Activated T-helper 9 cell treated with anti-CD3 and anti-CD28 coated beads, Interleukin-2, amount 50 U/mL, for 16 hours (primary cell): ENCODE measurements around the gene LASP1NB.

Experiments
- DNase-seq: peaks from one replicate; pipeline ENCODE4 v3.0.0-alpha.2; 2020; ENCODE audit warnings: low read depth

Gene LASP1NB

DNA sequence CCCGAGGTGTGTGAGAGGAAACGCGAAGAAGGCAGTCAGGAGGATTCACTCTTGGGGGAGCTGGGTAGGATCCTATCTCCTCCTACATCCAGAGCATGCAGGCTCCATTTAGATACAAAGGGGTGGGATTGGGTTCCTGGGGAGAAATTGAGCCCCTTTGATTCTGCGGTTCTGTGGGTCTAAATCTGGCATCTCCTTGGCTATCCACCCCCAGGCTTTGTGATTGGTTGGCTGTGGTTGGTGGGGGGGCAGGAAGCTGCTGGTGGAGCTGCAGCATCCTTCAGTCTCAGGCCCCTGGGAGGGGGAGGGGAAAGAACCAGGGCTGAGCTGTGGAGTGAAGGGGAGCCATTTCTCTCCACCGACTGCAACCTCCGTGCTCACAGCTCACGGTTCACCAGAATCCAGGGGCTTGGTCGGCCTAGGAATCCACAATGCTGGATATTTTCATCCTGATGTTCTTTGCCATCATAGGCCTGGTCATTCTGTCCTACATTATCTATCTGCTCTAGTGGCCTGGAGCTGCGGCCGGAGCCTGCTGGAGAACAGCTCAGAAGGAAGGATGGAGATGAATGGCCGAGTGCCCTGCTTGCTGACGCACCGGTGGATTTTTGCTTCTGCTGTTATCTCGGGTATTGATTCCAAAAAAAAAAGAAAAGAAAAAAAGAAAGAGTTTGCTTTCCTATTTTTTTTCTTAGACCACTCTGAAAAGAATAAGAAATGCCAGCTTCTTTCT lies at the start of gene LASP1NB:
Gene LASP1NB, plus strand, starts transcription at position 352 of the 733 bp plus-strand sequence.
- DNase-seq: no peak

DNA sequence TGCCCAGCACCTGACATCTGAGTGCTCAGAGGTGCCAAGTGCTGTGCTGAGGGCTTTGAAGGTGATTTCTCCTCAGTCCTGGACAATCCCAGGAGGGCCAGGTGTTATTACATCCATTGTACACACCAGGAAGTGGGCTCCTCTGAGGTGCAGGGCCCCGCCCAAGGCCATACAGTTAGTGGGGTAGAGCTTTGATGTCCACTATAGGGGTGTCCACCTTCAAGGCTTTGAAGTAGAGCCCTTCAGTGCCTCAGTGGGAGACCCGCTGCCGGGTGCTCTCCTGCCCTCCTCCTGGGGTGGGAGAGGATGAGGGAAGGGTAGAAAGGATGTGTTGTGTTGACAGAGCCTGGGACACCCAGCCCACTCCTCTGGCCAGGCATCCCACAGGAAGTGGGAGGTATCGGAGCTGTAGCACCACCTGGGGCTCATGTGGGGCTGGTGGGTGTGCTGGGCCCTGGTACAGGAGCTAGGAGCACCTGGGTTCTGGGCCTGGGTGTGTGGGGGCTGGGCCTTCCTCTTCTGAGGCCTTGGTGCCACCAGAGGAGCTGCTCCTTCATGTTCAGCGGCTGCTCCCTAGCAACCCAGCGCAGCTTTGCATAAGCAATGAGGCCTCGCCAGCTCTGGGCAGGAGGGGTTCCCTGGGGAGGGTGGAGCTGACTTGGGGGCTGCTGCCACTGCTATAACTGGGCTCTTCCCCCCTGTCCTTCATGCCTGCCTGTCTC lies 48.1 kb upstream of the LASP1NB start:
- DNase-seq: no peak

DNA sequence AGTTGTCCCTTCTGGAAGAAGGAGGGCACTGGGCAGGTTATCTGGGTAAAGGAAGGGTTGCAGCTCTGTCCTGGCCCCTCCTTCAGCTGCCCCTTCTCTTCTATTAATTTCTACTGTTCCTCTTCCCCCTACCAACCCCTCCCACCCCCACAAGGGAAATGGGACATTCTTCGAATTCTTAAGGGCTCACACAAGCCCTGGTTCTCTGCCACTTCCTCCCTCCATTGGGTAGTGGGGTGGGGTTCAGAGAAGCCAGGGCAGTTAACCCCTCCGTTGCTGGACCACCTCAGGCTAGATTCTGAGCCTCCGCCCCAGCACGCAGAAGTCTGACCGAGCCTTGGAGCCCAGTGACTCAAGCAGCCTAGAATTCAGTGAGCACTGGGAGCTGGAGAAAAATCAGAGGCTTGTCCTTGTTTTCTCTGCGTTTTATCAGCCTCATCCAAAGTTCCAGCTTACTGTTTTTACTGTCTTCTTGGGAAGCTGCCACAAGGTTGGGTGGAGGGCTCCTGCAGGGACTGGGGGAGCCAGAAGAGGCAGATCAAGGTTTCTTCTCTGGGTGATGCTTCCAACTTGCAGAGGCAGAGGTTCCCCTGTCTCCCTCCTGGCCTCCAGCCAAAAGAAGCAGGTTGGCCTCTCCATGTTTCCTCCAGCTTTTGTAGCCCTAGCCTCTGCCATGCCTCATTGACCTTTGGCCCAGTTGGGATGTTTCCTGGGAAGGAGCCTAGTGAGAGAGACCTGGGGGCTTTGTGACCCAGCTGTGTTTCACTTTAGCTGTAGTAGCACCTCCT lies 45.3 kb upstream of the LASP1NB start:
- DNase-seq: no peak

DNA sequence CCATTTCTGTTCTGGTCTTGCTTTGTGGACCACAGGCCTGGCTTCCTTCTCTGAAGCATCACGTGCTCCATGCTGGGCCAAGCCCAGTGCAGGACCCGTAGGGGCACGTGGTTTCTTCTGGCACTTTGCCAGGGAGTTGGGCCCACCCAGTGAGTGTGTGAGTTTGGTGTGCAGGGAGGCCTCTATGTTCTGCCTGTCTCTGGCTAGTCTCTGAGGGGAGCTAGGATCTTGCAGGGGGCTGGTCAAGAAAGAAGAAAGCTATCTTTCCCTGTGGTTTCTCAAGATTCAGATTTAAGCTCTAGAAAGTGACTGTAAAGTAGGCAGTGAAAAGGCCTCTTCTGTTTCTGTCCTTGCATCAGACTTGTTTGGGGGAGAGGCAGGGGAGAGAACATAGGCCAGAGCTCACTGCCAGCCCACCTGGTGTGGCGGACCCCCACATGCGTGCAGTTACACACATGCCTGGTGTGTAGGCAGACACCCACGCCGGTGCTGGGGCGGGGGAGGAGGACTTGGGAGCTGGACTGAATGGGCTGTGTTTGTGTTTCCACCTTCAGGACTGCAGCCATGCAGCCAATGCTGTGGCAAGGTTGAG lies 43.7 kb upstream of the LASP1NB start:
- no peak for DNase-seq

DNA sequence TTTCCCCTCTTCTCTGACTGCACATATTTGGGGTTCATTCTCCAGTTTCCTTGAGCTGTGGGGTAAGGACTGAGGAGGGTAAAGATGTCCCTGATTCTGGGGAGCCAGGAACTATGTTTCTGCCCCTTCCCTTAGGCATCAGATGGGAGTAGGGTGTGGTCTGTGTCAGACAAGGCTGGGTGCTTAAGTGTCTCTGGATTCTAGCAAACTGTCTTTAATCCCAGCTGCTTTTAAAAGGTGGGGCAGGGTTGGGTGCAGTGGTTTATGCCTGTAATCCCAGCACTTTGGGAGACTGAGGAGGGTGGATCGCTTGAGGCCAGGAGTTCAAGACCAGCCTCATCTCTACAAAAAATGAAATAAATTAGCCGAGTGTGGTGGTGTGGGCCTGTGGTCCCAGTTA lies 42.5 kb upstream of the LASP1NB start:
- no peak for DNase-seq

DNA sequence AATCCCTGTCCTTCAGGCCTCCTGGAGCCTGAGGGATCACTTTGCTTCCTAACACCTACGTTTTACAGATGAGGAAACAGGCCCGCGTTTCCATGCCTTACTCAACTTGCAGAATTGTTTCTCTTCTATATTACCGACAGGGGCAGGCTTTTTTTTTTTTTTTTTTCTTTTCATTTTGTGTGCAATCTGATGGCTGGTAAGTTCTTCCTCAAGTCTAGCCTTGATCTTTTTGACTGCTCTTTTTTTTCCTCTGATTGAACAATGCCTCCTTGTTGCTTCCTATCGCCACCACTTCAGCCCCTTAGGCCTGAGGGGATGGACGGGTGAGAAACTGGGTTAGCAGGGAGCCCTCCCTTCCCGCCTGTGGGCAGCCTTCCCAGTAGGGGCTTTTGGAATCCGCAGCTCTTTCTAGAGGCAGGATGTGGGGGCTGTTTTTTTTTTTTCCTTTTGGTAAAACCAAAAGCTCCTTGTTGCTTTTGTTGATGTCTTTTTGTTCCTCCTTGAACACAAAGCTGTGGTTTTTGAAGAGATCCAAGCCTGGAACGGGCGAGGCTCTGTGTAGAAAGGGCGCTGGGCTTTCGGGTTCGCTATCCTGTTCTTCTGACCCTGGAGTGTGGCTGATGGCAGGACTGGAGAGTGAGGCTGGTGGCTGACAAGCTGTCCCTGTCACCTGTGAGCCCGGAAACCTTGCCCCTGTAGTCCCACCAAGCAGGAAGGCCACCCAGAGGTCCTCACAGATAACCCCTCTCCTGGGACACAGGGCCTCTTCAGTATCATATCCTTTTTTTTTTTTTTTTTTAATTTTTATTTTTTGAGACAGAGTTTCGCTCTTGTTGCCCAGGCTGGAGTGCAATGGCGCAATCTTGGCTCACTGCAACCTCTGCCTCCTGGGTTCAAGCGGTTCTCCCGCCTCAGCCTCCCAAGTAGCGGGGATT lies 41.6 kb upstream of the LASP1NB start:
- no peak for DNase-seq

DNA sequence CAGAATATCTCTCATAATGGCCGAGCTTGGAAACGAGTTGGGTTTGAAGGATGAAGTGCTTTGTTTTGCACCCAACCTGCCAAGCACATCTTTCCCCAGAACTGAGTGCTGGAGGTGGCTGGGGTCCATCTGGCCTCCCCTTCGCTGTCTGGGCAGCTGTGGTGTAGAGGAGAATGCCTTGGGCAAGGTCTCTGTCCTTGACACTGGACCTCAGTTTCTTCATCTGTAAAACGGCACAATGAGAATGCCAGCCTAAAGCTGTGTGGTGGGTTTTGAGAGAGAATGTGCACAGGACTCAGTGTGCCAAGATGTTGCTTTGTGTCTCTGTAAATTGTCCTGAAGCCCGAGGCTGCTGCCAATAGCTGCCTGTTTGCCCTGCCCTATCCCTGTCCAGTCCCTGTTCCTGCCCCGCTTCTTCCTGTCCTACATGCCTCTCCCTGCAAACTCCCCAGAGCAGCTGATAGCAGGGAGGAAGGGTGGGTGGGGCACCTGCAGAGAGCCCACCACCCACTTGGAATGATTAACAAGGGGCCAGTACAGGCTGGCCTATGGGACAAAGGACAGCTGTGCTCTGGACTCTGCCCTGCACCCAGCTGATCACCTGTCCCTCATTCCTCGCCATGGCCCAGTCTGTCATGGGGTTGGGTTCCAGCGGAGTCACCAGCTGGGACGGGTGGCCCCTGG lies 40.2 kb upstream of the LASP1NB start:
- DNase-seq: no peak

DNA sequence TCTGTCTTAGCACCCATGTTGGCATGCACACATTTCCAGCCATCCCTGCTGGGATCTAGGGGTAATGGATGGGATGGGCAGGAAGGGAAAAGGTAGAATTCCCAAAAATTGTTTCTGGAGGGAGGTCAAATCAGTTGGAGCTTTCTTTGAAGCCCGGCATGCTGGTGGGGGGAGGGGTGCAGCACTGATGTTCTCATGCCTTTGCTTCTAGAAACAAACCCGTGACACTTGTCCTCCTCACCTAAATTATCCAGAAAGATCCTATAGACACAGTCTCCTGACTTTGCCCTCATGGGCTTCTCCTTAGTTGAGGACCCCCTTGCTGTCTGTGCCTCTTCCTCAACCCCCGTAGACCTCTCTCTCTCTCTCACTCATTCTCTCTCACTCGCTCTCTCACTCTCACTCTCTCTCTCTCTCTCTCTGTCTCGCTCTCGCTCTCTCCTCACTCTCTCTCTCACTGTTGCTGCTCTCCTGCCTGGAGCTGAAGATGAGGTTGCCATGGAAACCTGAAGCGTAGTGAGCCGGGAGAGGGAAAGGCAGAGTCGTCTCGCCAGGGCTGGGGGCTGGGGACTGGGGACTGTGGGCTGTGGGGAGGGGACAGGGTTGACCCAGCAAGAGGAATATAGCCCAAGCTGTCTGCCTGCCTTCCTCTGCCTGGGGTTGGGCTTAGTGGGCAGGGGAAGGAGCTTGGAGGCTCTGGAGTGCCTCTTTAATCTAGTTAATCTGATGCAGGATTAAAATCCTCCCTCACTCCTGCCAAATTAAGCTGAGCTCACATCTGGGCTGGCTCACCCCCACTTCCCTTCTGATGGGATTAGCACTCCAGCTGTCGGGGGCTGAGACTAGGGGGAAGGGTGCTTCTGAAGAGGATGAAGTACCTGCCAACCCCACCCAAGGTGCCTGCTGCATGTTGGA lies 39.4 kb upstream of the LASP1NB start:
- no peak for DNase-seq

DNA sequence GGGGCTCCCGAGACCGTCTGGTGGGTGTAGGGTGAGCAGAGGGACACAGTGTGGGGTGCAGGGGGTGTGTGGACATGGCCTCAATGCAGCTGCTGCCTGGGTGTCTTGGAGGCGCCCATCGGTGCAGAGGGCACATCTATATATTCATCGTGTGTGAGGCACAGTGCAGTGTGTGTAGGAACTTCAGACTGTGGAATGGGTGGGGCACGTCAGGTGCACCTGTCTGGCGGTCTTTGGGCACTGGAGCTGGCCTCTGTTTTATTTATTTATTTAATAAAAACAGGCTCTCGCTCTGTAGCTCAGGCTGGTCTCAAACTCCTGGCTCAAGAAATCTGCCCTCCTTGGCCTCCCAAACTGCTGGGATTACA lies 38.8 kb upstream of the LASP1NB start:
- no peak for DNase-seq

DNA sequence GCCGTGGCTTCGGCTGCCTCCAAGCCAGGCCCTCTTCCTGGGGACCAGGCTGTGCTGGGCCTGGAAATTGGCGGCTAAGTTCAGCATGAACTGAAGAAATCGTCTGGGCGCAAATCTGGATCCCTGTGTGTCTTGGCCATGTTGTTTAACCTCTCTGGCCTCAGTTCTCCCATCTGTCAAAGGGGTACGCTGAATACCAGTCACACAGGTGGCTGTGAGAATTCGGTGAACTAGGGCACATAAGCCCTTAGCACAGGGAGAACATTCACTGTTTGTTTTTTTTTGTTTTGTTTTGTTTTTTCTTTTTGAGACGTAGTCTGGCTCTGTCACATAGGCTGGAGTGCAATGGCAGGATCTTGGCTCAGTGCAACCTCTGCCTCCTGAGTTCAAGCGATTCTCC lies 36.6 kb upstream of the LASP1NB start:
- DNase-seq: no peak

DNA sequence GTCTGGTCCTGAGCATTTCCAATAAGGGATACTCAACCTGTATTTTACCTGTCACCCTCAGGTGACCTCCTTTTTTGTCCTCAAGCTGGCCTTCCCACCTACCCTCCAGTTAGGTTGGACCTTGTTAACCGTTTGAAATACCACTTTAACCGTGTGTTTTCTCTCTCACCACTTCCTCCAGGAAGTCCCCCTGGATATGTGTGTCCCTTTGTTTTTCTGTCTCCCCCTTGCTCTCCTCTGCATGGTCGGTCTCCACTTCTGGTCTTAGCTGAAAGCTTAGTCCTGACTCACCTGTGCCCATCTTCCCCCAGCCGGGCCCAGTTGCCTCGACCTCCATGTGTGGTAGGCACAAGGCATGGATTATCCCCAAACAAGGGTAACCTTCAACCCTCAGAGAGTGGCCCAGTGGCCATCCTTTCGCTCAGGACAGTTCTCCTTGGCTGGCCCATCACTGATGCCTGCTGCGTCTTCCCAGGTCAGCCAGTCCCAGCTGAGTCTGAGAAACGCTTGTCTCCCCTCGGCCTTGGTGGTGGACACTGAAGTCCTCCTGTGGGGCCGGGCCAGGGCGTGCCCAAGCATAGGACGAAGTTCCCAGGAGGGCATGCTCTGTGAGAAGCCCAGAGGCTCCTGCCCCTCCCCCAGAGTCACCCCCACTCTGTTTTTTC lies 35.5 kb upstream of the LASP1NB start:
- DNase-seq: no peak

DNA sequence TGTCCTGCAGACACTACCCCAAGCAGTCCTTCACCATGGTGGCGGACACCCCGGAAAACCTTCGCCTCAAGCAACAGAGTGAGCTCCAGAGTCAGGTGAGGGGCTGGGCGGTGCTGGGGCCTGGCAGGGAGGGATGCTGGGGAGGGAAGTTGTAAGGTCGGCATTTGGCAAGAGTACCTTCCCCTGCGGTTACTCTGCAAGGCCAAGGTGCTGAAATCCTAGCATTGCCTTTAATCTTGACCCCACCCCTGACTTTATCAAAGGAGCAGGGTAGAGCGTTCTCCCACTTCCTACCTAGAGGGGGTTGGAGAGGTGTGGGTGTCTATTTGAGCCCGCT lies 35.0 kb upstream of the LASP1NB start:
- DNase-seq: no peak

DNA sequence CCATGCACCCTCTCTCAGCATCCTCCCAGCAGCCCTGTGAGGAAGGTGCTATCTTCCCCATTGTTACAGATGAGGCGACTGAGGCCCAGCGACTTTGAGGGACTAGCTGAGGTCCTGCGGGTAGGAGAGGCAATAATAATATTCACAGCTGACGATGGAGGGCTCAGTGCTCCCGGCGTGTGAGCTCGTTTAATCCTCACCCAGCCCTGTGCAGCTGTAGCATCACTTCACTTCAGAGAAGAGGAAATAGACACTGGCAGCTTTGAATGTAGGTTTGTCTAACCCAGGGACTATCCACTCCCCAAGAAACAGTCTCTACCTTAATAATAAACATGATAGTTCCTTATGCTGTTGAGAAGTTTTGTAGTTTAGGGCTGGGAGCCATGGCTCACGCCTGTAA lies 34.0 kb upstream of the LASP1NB start:
- DNase-seq: no peak

DNA sequence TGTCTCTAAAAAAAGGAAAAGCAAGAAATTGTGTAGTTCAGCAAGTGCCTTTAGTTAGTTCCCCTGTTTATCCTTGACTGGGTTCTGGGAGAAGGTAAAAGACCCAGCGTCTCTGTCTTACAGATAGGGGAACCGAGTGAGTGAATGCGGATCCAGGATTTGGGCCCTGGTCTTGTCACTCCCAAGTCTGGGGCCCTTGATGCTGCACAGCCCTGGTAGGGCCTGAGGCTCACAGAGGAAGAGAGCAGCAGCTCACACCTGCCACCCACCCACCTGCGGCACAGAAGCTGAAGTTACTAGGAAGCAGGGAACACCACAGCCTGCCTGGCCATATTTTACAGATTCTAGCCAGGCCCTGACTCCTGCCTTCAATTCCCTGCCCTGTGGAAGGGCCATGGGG lies 33.3 kb upstream of the LASP1NB start:
- no peak for DNase-seq

DNA sequence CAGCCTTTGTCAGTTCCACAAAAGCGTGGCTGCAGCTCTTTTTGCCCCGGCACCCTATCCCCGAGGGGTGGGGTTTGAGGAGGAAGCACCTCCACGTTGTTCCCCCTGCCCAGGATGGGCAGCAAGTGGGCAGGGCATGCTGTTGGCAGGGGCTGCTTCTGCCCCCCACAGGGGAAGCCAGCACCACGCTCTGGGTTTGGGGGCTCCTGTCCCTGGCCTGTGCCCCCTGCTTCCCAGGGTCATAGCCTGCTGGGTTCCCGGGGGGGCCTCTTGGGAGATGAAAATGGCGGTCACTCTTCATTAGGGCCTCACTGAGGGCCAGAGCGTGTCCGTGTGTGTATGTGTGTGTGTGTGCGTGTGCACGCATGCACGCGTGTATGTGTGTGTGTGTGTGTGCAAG lies 32.8 kb upstream of the LASP1NB start:
- no peak for DNase-seq

DNA sequence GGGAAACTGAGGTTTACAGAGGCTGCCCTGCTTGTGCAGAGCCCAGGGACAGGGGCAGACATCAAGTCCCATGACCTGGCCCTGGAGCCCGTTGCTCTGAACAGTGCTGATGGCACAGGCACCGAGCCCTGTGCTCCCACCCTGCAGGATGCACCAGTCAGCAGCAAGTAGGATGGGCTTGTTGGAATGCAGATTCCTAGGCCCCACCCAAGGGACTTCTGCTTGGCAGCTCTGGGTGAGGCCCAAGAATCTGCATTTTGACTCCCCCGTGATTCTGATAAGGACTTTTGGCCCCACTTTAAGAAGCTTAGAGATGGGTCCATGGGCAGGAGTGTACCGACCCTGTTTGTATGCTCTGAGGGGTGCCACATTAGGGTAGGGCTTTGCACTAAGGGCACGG lies 32.3 kb upstream of the LASP1NB start:
- no peak for DNase-seq

DNA sequence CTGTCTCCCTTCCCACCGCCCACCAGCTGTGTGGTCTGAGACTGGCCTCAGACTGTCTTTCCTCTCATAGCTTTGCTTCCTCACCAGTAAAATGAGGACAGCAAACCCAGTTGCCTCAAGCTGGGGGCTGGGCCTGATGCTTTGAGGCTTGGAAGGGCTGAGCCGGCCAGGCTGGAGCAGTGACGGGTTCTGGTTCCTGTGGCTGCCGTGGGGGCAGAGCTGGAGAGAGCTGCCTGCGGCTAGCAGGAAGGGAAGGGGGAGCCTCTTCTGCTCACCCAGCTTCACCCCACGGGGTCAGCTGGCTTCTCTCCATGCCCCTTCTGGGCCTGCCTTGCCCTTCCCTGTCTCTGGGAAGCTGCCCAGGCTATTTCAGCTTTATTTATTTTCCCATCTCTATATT lies 31.8 kb upstream of the LASP1NB start:
- DNase-seq: no peak

DNA sequence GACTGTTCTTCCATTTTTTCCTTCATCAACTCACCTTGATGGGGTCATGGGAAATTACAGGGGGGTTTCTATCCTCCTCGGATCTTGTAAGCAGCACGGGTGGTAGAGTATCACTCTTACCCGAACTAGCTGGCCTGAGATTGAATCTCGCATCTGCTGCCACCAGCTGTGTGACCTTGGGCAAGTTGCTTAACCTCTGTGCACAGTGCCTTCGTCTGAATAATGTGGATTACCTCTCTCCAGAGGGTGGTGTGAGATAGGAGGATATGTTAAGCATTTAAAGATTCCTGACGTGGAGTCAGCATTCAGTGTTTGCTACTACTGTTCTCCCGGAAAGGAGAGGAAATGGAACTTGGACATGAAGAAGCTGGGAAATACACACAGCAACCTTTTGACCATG lies 31.1 kb upstream of the LASP1NB start:
- DNase-seq: no peak

DNA sequence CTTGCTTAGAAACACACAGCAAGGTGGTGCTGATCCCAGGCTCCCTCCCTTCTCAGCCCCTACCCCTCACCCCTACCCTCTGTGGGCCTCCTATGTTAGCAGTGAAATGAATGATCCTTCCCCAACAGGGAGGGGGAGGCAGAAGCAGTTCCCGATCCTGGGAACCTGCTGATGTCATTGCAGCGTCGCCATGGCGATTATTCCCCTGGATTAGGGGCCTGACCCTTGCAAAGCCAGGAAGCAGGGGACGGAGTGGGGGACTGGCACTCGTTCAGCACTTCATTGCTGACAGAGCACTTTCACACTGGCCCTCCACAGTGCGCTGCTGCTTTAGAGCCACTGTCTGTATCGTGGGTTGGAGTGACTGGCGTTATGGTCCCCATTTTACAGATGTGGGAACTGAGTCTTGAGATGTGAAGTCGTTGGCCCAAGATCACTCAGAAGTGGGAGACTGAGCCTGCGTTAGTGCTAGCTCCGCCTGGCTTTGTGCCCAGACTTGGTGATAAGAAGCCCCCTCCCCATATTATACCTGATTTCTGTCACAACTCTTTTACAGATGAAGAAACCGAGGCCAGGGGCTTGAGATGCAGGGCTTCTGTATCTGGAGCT lies 29.0 kb upstream of the LASP1NB start:
- no peak for DNase-seq
